GM21619 (cell line): ENCODE data around the gene GAN.

Experiments used
- ATAC-seq: cut with Tn5 transposase; IDR thresholded peaks from one replicate; pipeline ENCODE4 v1.9.1; 2021; ENCODE audit not compliant: unreplicated experiment

Gene GAN

DNA sequence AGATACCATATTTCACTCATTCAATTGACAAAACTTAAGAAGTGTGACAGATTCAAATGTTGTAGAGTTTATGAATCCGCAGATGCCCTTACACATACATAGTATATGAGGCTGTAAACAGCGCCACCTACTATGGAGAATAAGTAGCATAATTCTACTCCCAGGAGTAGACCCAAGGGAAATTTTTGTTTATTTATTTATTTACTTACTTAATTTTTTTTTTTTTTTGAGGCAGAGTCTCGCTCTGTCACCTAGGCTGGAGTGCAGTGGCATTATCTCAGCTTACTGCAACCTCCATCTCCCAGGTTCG lies 35.5 kb downstream of the GAN start:
- ATAC-seq = no peak

DNA sequence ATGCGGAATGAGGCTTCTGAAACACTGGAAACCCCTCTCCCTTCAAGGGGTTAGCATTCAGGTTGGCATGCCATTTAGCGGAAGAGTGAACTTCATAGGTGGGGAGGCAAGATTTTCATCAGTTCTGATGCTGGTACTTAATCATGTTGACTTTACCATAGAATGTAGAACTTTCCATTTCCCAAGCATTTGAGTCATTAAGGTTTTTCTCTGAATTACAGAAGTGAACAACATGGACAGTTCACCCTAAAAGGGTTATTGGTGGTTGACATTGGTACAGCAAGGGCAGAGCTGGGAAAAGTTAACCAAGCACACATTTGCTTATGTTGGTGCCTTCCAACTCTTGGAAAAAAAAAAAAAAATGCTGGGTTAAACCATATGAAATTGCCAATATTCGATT lies 39.1 kb downstream of the GAN start:
- ATAC-seq = no peak

DNA sequence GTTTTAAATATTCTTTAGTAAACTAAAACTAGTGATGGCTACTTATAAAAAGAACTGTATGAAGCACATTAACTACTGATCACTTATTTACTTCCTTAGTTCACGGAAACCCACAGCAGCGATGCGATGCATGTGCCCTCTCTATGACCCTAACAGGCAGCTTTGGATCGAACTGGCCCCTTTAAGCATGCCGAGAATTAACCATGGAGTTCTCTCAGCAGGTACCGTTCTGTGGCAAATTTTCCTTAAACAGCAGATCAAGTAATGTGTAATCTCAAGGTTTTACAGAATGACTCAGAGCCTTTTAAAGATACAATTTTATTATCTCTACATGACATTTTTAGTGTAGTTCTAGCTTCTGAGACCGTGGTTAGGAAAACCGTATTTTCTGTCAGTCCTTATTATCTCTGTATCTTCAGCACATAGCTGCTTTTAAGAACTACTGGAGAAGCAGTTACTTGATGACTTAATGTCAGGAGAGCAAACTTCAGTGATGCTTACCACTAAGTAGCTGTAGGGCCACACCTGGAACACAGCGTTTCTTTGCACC lies 43.0 kb downstream of the GAN start:
- ATAC-seq = no peak

DNA sequence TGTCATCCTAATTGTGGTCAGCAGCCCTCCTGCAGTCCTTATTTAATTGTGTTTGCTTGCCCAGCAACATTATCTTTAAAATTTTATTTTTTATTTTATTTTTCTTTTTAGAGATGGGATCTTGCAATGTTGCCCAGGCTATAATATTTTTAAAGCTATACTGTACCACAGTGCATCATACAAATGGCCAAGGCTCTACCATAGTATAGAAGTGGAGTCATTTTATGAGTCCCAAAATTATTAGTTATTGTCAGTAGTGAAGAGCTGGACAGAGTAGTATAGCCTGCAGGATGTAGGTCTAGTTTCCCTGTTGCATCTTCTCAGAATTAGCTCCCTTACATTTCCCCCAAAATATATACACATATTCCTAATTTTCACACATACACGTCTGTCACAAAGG lies 44.1 kb downstream of the GAN start:
- no peak for ATAC-seq

DNA sequence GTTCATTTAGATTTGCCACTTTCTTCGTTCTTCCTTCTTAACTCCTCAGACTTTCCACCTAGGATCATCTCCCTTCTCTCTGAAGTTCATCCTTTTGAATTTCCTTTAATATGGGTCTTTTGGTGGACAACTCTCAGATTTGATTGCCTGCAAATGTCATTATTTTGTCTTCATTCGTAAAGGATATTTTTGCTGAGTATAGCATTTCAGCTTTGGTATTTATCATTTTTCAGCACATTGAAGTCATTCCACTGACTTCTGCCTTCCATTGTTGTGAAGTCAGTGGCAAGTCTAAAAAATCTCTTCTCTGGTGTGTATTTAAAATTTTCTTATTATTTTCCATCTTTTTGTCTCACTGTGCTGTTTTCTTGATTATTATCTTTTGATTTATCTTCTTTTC lies 45.4 kb downstream of the GAN start:
- ATAC-seq = no peak

DNA sequence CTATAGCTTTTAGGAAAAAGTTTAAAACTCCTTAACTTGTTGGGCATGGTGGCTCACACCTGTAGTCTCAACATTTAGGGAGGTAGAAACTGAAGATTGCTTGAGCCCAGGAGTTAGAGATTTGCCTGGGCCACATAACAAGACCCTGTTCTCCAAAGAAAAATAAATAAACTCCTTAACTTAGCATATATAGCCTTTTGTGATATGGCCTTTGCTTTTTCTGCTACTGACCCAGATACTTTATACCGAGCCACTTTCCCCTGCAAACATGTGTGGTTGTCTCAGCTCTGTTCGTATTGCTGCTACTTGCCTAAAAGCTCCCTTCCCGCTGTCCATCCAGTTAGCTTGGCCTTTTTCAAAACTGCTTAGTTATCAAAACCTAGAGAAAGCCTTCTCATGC lies 51.0 kb downstream of the GAN start:
- ATAC-seq = no peak

DNA sequence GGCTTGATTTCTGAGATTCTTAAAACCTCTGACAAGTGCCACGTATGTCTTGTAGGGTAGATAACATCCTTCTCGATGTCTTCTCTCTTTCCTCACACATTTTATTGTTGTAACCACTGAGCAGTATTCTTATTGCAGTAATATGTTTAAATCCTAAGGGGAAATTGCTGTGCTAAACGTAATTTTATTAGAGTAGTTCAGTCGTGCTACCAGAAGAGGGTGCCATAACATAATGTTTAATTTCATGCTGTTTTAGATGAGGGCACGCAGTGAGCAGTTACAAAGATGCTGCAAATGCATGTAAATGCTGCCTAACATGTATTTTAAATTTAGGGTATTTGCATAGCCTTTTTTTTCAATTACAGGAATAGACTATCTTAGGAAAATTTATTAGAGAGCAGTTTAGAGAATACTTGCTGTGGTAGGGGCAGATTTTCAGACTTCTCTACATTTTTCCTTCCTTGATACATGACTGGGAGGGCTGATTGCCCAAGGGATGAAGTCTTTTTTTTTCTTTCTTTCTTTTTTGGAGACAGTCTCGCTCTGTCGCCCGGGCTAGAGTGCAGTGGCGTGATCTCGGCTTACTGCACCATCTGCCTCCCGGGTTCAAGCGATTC lies 51.7 kb downstream of the GAN start:
- no peak for ATAC-seq

DNA sequence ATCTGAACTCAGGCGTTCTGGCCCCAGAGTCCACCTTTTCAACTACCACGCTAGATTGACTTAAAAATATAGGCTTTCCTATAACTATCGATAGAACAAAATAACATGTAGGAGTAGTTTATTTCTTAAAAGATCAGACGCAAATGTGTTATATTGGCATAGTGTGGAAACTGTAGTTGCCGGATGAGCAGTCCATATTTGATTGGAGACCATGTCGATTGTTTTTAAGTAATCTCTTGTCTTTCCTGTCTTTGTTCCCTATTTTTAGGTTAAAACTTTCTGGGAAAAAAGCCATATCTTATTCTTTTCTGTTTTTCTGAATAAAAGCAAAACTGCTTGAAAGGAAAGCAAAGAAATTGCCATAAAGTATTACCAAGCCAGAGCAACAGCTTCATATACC lies 53.1 kb downstream of the GAN start:
- no peak for ATAC-seq

DNA sequence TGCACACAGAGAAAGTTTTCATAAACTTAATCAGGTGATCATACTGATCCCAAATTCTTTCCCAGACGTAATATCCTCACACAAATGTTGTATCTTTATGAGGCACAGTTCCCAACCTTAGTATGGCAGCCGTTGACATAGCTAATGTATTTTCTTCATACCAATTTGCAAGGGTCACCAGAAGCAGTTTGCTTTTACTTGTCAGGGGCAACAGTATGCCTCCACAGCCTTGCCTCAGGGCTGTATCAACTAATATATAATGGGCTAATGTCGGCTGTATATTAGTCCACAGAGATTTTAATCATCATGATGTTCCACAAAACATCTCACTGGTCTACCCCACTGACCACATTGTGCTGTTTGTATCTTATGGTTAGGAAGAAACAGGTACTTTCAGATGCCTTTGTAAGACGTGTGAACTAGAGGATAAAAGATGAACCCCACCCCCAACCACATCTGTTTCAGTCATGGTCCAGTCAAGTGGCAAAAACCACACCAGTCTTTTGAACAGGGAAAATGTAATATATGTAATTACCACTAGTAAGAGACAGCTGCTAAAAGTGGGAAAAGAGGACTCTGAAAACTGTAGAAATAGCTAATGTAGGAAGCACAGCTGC lies 55.2 kb downstream of the GAN start:
- ATAC-seq = peak; percentile 69

DNA sequence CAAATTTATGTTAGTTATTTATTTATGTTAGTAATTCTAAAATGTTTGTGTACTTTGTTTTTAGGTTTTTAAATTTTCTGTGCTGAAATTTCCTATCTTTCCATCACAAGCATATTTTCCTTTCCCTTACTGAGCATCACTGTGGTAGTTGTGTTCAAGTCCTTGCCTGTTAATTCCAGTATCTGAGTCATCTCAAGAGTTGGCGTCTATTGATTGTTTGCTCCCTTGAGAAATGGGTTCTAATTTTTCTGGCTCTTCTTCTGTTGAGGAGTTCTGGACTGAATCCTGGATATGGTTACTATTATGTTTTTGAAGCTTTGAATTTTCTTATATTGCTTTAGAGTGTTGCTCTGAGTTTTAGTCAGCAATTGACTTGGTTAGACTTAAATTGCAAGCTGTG lies 56.3 kb downstream of the GAN start:
- ATAC-seq = no peak

DNA sequence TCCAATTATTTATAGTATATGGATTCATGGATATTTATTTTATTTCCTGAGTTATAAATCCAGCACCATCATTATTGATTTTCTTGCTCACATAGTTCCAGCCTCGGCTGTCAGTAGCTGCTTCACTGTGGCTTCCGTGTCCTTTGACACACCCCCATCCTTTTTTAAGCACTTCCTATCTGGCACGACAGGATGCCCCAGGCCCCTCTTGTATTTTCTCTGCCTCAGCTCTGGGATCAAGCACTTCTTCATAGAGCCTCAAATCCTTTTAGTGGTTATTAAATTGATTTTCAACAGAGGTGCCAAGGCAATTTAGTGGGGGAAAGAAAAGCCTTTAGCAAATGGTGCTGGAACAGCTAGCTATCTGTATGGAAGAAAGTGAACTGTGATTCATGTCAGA lies 59.8 kb downstream of the GAN start:
- ATAC-seq = no peak

DNA sequence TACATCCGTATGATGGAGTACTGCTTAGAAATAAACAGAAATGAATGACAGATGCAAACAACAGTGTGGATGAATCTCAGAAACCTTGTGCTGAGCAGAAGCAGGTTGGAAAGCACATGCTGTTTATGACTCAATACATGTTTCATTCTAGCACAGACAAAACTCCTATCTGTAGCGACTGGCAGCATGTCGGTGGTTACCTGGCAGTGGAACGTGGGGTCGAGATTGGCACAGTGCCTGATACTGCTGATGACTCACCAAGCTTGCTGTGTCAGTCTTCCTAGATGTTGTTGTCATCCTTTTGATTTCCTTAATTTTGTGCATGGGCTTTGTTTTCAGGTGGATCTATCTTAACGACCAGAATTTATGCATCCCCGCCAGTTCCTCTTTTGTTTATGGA lies 62.1 kb downstream of the GAN start:
- no peak for ATAC-seq

DNA sequence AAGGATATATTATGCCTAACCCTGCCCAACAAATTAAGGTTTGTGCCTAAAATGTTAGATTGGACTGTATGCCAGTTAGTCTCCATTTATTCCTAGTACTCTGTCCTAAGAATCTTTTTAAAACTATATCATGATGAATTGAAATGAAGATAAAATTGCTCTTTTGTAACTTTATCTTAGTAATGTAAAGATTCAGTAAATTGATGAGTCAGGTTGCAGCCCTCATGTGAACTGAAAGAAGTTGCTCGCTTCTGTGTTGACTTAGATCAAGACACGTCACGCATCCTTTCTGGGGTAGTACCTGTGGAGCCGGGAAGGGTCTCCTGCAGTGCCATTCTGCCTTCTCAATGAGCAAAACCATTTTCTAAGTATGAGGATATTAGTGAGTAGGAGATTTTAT lies 63.3 kb downstream of the GAN start:
- ATAC-seq = no peak

DNA sequence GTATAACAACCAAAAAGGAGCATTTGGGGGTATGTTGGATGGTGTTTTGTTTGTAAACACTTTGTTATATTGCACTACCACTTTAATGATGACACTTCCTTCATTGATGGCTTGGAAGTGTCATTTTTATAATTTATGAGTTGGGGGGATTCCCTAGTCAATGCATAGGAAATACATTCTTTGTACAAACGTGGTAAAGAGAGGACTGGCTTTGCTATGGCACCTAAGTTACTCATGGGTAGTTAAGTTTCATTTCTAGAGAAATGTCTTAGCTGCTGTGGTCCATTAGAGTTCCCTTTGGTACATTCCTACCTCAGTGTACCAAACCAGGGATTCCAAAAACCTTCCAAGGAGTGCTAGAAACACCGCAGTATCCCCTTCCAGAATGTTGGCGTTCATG lies 66.2 kb downstream of the GAN start:
- ATAC-seq = no peak

DNA sequence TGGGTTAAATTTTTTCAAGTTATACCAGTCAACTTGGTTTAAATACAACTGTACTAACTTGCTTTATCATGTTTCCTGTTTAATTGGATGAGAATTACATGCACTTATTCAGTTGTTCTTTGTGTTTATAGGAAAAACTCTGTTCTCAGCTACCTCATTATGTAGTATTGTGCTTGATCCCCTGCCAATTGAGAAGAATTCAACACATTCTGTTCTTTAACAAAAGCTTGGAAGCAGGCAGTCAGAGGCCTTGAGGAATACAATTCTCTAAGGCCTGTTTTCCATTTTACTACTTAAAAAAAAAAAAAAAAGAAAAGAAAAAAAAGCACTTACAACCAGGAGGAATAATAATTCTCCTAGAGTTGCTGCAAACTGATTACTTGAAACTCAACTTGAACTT lies 69.2 kb downstream of the GAN start:
- no peak for ATAC-seq

DNA sequence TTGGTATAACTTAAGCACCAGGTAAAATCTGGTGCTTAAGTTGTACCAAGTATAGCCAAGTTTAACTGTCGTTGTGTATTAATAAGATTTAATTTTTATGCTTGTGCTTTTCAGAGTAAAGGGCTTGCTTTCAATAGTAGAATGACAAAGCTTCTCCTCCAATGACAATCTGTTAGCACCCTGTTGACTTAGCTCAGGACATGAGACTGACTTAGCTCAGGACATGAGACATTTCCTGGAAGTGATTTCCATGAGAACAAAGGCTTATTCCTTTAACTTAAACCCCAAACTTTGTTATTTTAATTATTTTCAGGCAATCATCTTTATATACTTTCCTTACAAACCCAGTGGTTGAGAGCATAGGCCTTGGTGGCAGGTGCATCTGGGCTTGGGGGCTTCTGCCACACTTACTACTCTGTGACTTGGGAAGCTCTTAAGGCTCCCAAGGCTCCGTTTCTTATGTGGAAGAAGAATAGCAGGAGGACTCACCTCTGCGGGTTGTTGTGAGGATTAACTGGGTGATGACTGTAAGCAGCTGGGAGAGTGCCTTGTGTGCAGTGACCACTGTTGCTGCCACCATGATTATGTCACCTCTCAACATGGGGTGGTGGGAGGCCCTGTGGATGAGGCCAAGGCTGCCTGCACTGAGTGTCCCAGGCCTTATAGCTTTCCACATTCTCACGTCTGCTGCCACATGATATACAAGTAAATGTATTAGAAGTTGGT lies 70.4 kb downstream of the GAN start:
- no peak for ATAC-seq

DNA sequence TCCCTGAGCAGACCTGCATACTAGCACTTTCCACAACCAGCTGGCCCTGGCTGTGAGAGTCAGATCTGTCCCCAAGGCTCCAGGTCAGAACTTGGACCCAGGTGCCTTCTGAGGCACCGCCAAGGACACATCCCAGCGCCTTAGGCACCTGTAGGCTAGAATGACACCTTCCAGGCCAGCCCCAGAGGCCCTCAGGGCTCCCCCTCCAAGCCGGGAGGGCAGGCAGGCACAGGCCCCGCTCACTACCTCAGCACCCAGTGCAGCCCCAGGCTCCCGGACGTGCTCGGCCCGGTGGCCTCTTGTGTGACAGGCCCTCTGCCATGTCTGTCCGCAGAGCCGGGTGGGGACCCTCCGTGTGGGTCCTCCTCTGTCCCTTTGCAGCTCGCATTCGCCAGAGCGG lies 73.6 kb downstream of the GAN start:
- ATAC-seq = no peak

DNA sequence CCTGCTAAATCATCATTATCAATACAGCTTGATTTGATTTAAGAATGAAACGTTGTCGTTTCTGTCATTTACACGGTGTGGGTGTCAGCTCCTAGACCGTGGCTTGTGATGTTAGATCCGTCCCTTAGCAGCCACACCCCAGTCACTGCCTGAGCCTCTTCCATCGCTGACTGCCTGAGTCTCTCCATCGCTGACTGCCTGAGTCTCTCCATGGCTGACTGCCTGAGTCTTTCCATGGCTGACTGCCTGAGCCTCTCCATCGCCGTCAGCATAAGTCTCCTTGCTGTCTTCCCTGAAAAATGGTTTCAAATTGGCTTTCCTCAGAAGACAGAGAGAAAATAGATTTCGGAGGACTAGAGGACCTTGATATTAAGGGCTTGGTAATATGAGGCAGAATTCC lies 76.1 kb downstream of the GAN start:
- no peak for ATAC-seq

DNA sequence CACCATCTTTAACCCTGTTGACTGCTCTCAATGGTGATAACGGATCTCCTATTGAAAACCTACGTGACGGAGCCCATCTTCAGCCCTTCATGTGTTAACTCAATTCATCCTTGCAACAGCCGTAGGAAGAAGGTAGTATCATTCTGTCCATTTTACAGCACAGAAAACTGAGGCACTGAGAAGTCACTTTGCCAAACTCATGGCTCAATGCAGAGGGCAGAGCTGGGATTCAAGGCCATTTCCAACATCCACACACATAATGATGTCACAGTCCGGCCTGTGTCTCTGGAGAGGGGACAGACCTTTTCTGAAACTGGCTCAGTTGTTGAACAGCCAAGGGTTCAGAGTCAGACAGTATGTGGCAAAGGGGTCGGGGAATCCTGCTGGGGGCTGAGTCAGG lies 77.2 kb downstream of the GAN start:
- ATAC-seq = no peak

DNA sequence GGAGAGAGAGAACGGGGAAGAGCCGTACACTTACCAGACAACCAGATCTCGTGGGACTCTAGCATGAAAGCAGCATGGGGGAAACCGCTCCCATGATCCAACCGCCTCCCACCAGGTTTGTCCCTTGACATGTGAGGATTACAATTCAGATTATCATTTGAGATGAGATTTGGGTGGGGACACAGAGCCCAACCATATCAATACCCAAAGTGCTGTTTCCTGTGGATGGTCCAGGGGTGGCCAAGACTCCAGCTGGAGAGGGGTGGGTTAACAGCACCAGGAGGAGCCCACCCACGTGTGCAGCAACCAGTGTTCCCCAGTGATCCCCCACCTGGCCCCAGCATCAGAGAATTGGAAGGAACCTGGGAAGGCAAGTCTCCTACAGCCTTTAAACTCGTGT lies 79.7 kb downstream of the GAN start:
- ATAC-seq = no peak

DNA sequence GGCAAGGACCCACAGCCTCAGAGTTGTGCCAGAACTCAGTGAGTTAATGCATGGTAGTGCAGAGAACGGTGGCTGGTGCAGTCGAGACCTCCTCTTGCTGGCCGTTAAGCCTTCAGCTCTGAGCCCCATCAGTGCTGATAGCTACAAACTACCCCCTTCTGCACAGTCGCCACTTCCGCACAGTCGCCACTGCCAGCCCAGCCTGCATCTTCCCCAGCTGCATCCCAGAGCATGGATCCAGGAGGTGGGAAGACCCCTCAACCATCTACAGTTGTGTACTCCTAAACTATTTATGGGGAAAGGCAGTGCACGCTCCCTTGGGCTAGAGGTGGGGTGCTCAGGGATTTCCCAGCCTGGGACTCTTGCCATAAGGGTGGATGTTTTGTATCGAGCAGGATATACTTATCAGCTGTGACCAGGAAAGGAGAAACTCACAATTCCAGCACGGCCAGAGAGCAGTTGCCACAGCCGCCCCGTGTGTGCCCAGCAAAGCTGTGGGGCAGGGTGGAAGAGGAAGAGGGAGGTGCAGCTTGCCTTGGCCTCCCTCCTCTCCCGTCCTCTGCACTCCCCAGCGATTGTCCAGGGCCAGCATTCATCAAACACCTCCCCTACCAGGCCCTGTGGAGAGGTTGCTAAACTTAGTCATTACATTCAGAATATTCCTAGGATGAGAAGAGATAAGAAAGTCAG lies 80.3 kb downstream of the GAN start:
- no peak for ATAC-seq
